ENCODE measurements around the gene SMYD3. TPM values are rescaled to one million over a fixed set of nuclear protein-coding genes. Genes with fewer than 3 reads are reported as not detected.

The SMYD3 gene
- total and polyA plus RNA-seq, 2 of the 4 experiments (the other 2 are of a cell fraction), result 26.5 to 37.6 TPM

DNA sequence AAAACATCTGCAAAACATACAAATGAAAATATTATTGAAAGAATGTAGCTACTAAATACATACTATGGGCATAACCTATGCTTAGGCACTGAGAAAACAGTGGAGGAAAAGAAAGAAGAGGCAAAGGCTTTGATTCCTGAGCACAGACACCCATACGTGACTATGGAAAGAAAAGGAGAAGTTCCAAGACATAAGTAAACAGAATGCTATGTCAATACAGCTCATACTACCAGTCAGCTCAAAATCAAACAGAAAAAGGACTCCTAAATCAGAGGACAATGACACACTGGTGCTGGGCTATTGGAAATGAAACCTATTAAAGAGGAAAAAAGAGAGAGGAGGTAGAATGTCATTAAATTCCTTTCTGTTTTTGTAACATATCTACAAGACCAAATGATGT, 225.4 kb downstream of the SMYD3 start:
- Histone ChIP-seq H3K27ac (ENCODE audit: insufficient read depth, low read length) (no peak overlapping the region), H3K4me2 (ENCODE audit: low read depth, low read length) (no peak overlapping the region), H2AK5ac (ENCODE audit: low read depth, low read length) (no peak overlapping the region), H3K56ac (ENCODE audit: extremely low read depth, insufficient read depth, low read length) (no peak overlapping the region), H3K14ac (replicated peaks; ENCODE audit: low read depth, low read length) (no peak overlapping the region), H3K79me1 (ENCODE audit: low read depth in 1 of 2, low read length in 2 of 2) (peaks cover 0 to 4% of the 10 kb centered on the region in 2 experiments; a peak in 1 of 4 replicates), H3K9me3 (ENCODE audit: control insufficient read depth, insufficient read depth, low read length) (no peaks in the 10 kb centered on the region), H3K9me1 (ENCODE audit: insufficient read depth, low read length) (no peaks in the 10 kb centered on the region), H3K23ac (ENCODE audit: low read depth, low read length) (no peak overlapping the region), H3K4ac (ENCODE audit: low read depth, low read length) (no peak overlapping the region), H3K18ac (ENCODE audit: low read depth, low read length) (no peak overlapping the region), H4K20me1 (ENCODE audit: insufficient read depth, low read length) (no peaks in the 10 kb centered on the region), H3K4me1 (ENCODE audit: control insufficient read depth, insufficient read depth, low read length) (peaks cover 3% of the 10 kb centered on the region; the same call in 1 of the 2 replicates), H3K4me3 (ENCODE audit: insufficient read depth, low read depth, low read length) (no peak overlapping the region), H2BK15ac (ENCODE audit: low read depth, low read length) (no peak overlapping the region), H2AFZ (replicated peaks; ENCODE audit: low read length, poor library complexity) (no peak overlapping the region), H2BK5ac (ENCODE audit: low read depth, low read length, poor library complexity, severe bottlenecking) (no peak overlapping the region), H4K8ac (ENCODE audit: low read depth in 2 of 2, low read length in 2 of 2) (no peak overlapping the region), H2BK120ac (ENCODE audit: low read depth, low read length) (no peak overlapping the region), H3K36me3 (ENCODE audit: control insufficient read depth, insufficient read depth, low read length) (no peaks in the 10 kb centered on the region), H4K5ac (ENCODE audit: low read depth, low read length) (no peak overlapping the region), H2BK20ac (ENCODE audit: low read depth, low read length) (no peak overlapping the region), H3K9ac (ENCODE audit: low read depth, low read length) (no peak overlapping the region), H2AK9ac (replicated peaks; ENCODE audit: low read depth, low read length, poor library complexity) (no peak overlapping the region), H4K91ac (ENCODE audit: insufficient read depth, low read depth, low read length) (no peak overlapping the region), H3K27me3 (ENCODE audit: control insufficient read depth, insufficient read depth, low read length) (no peaks in the 10 kb centered on the region)
- POLR2A ChIA-PET (ENCODE audit: unreplicated experiment), result no interaction called here
- in situ Hi-C loops (cut with MboI; ENCODE audit: low sequenced_read_pairs) (loop anchor here (10.0 kb wide), 1 partner anchor 1127 kb away; the partner anchor contains the start of gene KIF26B), intact Hi-C loops (cut with micrococcal nuclease) (loop anchor here (5.0 kb wide), 2 partner anchors 166 to 269 kb away; no protein-coding TSS in a partner anchor), dilution Hi-C loops (cut with HindIII; ENCODE audit: low sequenced_read_pairs, unreplicated experiment) (no loop called here)
- DNase-seq (no peak), ATAC-seq (ENCODE audit: low read depth) (no peak)
- no TSS peak for BruUV-seq (replicated peaks)
- WGBS, 2 experiments (ENCODE audit: extremely low coverage in 2 of 2, insufficient read length in 1 of 2), result no CpG with 5 or more reads among the region's 1 CpG
- CTCF ChIA-PET, result no interaction called here
- TF ChIP-seq RFX5 (IDR thresholded peaks at IDR 0.05; ENCODE audit: low read depth, low read length), result no peak
- TF ChIP-seq CHD1 (IDR thresholded peaks at IDR 0.05; ENCODE audit: low read depth, low read length), result no peak
- no peak for TF ChIP-seq NFE2L2 (IDR thresholded peaks at IDR 0.05; ENCODE audit: low read depth, low read length)
- TF ChIP-seq, protein P1, sequence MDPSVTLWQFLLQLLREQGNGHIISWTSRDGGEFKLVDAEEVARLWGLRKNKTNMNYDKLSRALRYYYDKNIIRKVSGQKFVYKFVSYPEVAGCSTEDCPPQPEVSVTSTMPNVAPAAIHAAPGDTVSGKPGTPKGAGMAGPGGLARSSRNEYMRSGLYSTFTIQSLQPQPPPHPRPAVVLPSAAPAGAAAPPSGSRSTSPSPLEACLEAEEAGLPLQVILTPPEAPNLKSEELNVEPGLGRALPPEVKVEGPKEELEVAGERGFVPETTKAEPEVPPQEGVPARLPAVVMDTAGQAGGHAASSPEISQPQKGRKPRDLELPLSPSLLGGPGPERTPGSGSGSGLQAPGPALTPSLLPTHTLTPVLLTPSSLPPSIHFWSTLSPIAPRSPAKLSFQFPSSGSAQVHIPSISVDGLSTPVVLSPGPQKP (IDR thresholded peaks at IDR 0.05; ENCODE audit: borderline replicate concordance, low read depth, low read length), result no peak
- TF ChIP-seq RAD21 (IDR thresholded peaks at IDR 0.05; ENCODE audit: low read length), result no peak
- TF ChIP-seq RCOR1 (IDR thresholded peaks at IDR 0.05; ENCODE audit: insufficient replicate concordance, low read length), result no peak
- no peak for TF ChIP-seq MAZ (IDR thresholded peaks at IDR 0.05; ENCODE audit: borderline replicate concordance, low read depth, low read length)
- TF ChIP-seq CEBPB (IDR thresholded peaks at IDR 0.05; ENCODE audit: low read depth, low read length), result no peak
- TF ChIP-seq MXI1 (IDR thresholded peaks at IDR 0.05; ENCODE audit: borderline replicate concordance, low read depth, low read length), result no peak
- TF ChIP-seq, protein P2, sequence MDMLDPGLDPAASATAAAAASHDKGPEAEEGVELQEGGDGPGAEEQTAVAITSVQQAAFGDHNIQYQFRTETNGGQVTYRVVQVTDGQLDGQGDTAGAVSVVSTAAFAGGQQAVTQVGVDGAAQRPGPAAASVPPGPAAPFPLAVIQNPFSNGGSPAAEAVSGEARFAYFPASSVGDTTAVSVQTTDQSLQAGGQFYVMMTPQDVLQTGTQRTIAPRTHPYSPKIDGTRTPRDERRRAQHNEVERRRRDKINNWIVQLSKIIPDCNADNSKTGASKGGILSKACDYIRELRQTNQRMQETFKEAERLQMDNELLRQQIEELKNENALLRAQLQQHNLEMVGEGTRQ (IDR thresholded peaks at IDR 0.05; ENCODE audit: low read depth, low read length), result no peak
